GM12864 (cell line): Measurements from ENCODE around the gene PIR.

Experiments
- DNase-seq: peaks from one replicate; pipeline ENCODE4 v3.0.0-alpha.2; 2011; ENCODE audit warnings: low read depth
- H3K4me3 ChIP-seq: 2 replicates; pipeline ENCODE4 v1.5.1; 2011; ENCODE audit warnings: mild to moderate bottlenecking, low read depth, low read length, control low read depth
- TF ChIP-seq, protein P1 (sequence below): IDR thresholded peaks from 2 replicates; pipeline ENCODE4 v1.5.1; 2011; ENCODE audit warnings: low read depth, mild to moderate bottlenecking, moderate library complexity, low read length, control low read depth, inconsistent platforms; ENCODE audit errors: missing control alignments

PIR gene

DNA sequence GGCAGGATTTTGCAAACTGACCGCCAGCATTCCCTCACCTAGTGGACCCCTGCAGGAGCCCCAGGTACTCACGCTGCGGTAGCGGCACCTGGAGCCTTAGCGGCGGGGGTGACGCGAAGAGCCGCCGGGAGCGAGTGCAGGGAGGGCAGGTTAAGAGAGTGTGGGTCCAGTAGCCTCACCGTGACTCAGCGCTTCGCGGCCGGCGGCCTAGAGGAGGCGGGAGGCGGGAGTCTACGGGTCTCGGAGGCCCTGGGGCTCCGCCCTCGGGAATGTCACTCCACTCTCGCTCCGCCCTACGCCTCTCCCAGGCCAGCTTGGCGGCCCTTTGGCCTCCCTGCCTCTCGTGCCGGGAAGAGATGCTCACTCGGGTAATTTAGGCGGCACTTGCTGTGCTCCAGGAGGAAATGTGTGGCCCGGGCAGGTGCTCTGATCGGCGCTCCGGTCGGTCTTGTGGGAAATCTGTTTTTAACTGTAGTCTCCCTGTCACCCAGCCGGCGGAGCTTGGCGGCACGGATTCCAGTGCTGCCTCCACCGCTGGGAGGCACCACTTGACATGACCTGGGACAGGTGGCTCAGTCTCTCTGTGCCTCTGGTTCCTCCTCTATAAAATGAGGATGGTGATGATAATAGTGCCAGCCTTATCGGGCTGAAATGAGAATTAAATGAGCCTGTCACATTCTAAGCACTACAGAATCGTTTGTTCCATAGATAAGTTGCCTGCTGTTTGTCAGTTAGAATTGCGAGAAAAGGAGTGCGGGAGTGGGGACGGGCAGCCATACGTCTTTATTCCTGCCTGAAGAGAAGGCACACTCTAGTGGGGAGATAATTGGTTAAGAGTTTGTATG lies at the start of gene PIR:
PIR (minus strand) TSS at position 216 of the 845 bp plus-strand sequence. CDS start 2,076 bp downstream, outside the sequence.
- peak within 1 kb of the TSS; percentile 58 for H3K4me3 ChIP-seq
- TF ChIP-seq, protein P1, sequence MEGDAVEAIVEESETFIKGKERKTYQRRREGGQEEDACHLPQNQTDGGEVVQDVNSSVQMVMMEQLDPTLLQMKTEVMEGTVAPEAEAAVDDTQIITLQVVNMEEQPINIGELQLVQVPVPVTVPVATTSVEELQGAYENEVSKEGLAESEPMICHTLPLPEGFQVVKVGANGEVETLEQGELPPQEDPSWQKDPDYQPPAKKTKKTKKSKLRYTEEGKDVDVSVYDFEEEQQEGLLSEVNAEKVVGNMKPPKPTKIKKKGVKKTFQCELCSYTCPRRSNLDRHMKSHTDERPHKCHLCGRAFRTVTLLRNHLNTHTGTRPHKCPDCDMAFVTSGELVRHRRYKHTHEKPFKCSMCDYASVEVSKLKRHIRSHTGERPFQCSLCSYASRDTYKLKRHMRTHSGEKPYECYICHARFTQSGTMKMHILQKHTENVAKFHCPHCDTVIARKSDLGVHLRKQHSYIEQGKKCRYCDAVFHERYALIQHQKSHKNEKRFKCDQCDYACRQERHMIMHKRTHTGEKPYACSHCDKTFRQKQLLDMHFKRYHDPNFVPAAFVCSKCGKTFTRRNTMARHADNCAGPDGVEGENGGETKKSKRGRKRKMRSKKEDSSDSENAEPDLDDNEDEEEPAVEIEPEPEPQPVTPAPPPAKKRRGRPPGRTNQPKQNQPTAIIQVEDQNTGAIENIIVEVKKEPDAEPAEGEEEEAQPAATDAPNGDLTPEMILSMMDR = peak; percentile 48
- DNase-seq = peak; percentile 25

DNA sequence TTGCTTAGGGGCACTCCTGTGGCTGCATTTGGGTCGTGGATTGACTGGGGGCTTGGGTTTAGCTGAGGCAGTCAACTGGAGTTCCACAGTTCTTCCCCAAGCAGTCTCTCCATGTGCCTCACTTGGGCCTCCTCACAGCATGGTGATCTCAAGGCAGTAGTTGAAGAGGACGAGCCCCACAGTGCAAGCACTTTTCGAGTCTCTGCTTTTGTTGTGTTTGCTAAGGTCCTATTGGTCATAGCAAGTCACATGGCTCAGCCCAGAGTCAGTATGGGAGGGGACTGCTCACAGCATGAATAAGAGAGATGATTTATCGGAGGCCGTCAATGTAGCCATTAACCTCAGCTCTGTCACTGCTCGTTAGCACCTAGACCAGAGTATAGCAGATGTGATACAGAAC lies 37.2 kb upstream of the PIR start:
- no peak for DNase-seq
- no peak overlapping the region for H3K4me3 ChIP-seq
- TF ChIP-seq, protein P1 = no peak

DNA sequence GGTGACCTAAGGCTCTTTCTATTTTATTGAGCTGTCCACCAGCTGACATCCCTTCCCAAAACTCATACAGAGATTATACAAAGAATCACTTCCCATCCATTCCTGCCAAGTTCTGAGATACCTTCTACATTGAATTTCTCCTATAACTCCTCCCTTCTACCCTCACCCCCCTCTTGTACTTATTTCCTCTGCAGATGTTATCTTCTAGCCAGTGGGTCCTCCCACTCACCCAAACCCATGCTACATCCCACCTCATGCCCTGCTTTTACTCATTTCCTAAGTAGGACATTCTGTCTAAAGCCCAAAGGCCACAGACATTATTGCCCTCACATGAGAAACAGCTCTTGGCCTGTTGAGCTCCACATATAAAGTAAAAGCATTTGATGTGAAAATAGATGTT lies 36.0 kb upstream of the PIR start:
- TF ChIP-seq, protein P1 = no peak
- no peak overlapping the region for H3K4me3 ChIP-seq
- DNase-seq = no peak

DNA sequence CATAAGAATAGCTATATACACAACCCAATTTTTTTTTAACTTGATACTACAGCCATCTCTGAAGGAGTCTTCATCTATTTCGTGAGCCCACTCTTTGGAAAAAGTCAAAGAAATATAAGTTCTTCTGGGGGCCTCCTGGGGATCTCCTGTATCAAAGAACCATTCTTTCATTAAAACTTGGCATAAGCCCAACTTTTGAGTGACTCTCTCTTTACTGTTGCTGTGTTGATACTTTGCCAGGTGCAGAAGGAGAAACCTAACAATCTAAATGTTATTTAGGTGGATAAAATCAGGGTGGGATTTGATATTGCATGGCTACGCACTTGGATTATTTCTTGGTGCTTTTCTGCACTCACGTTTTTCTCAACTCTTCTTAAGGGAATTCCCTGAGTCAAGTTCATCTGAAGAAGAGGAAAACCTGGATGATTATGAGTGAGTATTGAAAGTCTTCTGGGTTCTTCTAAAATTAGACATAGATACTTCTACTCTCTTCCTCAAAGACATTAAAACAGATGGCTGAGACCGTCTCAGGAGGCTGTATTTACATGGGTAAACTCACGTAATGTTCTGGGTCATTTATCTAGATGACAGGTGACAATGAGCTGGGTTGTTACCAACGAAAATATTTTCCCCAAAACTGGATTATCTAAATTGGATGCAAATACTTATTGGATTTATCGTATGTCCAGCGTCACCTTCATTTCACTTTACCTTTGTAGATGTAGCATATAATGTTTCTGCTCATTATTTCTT lies 32.7 kb upstream of the PIR start:
- DNase-seq = no peak
- TF ChIP-seq, protein P1 = no peak
- H3K4me3 ChIP-seq = no peak overlapping the region

DNA sequence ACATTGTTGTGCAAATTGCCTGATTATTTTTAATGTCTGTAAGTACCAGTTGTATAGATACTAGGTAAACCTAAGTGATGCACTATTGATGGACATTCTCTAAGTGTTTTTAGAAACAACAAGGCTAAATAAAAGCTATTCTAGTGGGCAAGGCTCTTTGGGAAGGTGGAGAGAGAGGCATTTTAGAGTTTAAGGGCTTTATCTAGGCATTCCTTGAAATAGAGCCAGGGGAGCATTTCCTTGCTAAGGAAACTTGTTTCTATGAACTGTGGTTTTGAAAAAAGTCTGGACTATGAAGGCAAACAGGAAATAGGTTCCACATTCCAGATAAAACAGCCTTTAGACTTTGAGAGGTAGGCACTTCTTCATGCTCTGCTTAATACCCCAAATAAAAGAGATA lies 31.3 kb upstream of the PIR start:
- no peak for DNase-seq
- no peak overlapping the region for H3K4me3 ChIP-seq
- TF ChIP-seq, protein P1 = no peak

DNA sequence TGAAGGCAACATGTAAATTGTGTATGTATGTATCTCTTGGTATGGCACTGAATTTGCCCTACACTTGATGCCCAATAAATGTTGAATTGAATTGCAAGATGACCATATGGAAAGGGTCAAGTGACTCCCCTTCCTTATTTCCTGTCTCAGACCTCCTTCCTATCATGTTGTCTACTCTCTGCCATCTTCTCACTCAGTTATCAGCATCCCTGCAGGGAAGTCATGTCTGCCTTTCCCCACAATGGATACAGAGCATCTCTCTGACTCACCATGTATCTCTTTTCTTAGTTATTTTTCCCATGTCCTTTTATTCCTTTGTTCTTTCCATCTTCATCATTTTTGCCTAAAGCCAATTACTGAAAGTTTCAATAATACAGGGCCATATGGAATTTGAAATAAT lies 30.0 kb upstream of the PIR start:
- TF ChIP-seq, protein P1 = no peak

More for the DNA sequence above, 30.0 kb upstream of the PIR start:
- H3K4me3 ChIP-seq = no peak overlapping the region
- no peak for DNase-seq
